HEK293 (cell line): ENCODE results near the gene GID4.

Experiments
- KLF10 ChIP-seq: fragments of 450-650 bp; IDR thresholded peaks from 2 replicates; pipeline ENCODE4 v1.5.1; 2018; ENCODE audit warnings: missing biosample characterization, mild to moderate bottlenecking, missing genetic modification characterization
- ZNF561 ChIP-seq: fragments of 450-650 bp; IDR thresholded peaks from 2 replicates; pipeline ENCODE4 v1.5.1; 2018; ENCODE audit warnings: missing biosample characterization, missing genetic modification characterization, borderline replicate concordance
- ZNF623 ChIP-seq: fragments of 450-650 bp; formaldehyde crosslinking; IDR thresholded peaks from 2 replicates; pipeline ENCODE4 v1.5.1; 2016; ENCODE audit warnings: missing biosample characterization, missing genetic modification characterization
- TF ChIP-seq, protein P1 (sequence below): fragments of 450-650 bp; formaldehyde crosslinking; IDR thresholded peaks from 2 replicates; pipeline ENCODE4 v1.5.1; 2016; ENCODE audit warnings: missing biosample characterization, missing genetic modification characterization
- TF ChIP-seq, protein P2 (sequence below): fragments of 450-650 bp; formaldehyde crosslinking; IDR thresholded peaks from 2 replicates; pipeline ENCODE4 v1.5.1; 2016; ENCODE audit warnings: missing biosample characterization, missing genetic modification characterization
- TF ChIP-seq, protein P3 (sequence below): fragments of 450-650 bp; formaldehyde crosslinking; IDR thresholded peaks from 2 replicates; pipeline ENCODE4 v1.5.1; 2017; ENCODE audit warnings: missing biosample characterization, missing genetic modification characterization

DNA sequence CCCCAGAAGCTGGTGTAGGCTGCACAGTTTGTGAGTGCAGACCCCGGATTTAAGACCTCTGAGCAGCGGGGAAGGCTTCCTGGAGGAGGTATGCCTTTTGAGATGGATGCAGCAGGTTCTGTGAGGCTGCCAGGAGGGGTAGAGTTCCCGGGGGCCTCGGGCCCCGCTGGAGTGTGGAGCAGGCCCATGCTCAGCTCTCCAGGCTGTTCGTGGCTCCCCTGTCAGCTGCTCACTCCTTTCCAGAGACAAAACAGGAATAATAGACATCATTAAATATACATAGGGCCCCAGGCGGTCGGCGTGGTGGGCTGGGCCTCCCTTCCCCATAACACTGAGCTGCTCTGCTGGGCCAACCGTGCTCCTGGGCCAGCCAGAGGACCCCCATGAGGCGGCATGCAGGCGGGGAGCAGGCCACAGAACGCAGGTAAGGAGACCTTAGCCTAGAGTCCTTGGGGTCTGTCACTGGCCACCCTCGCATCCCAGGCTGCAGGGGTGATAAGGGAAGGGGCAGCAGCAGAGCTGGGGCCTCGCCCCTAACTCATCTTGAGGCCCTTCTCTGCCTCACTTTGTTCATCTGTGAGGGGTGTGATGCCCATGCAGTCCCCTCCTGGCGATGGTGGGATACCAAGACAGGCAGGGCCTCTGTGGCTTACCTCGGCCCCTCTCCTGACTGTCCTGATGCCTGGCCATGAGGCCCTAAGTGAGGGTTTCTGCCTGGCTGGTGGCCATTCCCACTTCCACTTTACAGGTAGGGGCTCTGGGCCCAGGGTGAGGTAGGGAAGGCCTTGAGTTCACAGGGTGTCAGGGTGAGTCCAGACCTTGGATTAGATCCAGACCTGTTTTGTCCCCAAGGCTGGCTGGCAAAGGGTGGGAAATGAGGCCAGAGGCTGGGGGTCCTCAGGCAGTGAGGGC is 69.4 kb downstream of the GID4 start, which contains the start of gene MYO15A:
- no peak for TF ChIP-seq ZNF623
- TF ChIP-seq, protein P1, sequence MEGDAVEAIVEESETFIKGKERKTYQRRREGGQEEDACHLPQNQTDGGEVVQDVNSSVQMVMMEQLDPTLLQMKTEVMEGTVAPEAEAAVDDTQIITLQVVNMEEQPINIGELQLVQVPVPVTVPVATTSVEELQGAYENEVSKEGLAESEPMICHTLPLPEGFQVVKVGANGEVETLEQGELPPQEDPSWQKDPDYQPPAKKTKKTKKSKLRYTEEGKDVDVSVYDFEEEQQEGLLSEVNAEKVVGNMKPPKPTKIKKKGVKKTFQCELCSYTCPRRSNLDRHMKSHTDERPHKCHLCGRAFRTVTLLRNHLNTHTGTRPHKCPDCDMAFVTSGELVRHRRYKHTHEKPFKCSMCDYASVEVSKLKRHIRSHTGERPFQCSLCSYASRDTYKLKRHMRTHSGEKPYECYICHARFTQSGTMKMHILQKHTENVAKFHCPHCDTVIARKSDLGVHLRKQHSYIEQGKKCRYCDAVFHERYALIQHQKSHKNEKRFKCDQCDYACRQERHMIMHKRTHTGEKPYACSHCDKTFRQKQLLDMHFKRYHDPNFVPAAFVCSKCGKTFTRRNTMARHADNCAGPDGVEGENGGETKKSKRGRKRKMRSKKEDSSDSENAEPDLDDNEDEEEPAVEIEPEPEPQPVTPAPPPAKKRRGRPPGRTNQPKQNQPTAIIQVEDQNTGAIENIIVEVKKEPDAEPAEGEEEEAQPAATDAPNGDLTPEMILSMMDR (tag by site-specific recombination) = no peak
- TF ChIP-seq ZNF561 (tag by site-specific recombination) = no peak
- TF ChIP-seq, protein P2, sequence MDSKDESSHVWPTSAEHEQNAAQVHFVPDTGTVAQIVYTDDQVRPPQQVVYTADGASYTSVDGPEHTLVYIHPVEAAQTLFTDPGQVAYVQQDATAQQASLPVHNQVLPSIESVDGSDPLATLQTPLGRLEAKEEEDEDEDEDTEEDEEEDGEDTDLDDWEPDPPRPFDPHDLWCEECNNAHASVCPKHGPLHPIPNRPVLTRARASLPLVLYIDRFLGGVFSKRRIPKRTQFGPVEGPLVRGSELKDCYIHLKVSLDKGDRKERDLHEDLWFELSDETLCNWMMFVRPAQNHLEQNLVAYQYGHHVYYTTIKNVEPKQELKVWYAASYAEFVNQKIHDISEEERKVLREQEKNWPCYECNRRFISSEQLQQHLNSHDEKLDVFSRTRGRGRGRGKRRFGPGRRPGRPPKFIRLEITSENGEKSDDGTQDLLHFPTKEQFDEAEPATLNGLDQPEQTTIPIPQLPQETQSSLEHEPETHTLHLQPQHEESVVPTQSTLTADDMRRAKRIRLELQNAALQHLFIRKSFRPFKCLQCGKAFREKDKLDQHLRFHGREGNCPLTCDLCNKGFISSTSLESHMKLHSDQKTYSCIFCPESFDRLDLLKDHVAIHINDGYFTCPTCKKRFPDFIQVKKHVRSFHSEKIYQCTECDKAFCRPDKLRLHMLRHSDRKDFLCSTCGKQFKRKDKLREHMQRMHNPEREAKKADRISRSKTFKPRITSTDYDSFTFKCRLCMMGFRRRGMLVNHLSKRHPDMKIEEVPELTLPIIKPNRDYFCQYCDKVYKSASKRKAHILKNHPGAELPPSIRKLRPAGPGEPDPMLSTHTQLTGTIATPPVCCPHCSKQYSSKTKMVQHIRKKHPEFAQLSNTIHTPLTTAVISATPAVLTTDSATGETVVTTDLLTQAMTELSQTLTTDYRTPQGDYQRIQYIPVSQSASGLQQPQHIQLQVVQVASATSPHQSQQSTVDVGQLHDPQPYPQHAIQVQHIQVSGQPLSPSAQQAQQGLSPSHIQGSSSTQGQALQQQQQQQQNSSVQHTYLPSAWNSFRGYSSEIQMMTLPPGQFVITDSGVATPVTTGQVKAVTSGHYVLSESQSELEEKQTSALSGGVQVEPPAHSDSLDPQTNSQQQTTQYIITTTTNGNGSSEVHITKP (tag by site-specific recombination) = no peak
- TF ChIP-seq KLF10 (tag by site-specific recombination) = no peak
- TF ChIP-seq, protein P3, sequence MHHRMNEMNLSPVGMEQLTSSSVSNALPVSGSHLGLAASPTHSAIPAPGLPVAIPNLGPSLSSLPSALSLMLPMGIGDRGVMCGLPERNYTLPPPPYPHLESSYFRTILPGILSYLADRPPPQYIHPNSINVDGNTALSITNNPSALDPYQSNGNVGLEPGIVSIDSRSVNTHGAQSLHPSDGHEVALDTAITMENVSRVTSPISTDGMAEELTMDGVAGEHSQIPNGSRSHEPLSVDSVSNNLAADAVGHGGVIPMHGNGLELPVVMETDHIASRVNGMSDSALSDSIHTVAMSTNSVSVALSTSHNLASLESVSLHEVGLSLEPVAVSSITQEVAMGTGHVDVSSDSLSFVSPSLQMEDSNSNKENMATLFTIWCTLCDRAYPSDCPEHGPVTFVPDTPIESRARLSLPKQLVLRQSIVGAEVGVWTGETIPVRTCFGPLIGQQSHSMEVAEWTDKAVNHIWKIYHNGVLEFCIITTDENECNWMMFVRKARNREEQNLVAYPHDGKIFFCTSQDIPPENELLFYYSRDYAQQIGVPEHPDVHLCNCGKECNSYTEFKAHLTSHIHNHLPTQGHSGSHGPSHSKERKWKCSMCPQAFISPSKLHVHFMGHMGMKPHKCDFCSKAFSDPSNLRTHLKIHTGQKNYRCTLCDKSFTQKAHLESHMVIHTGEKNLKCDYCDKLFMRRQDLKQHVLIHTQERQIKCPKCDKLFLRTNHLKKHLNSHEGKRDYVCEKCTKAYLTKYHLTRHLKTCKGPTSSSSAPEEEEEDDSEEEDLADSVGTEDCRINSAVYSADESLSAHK (tag by site-specific recombination) = no peak
